ENCODE measurements around the gene PRDM11.
"Not testable (repeated sequence)": the region's sequence is repeated elsewhere in the genome, so short reads cannot be mapped to it uniquely, and the experiment has no call there.

Gene PRDM11

GRCh38 chr11:45238724-45239123, 92.3 kb downstream of the PRDM11 start:
- DNase-seq: no peak

GRCh38 chr11:45239733-45240132, 93.3 kb downstream of the PRDM11 start:
- no peak for DNase-seq

GRCh38 chr11:45243967-45244366, 97.5 kb downstream of the PRDM11 start:
- DNase-seq: no peak

GRCh38 chr11:45245218-45246045, 99.0 kb downstream of the PRDM11 start:
- DNase-seq: no peak

- no peak for DNase-seq
Measured at GRCh38 chr11:45246241-45246640, 99.8 kb downstream of the PRDM11 start.

GRCh38 chr11:45247433-45247832, 101.0 kb downstream of the PRDM11 start:
- no peak for DNase-seq

GRCh38 chr11:45248501-45249011, 102.1 kb downstream of the PRDM11 start:
- DNase-seq: no peak

- not testable (repeated sequence) for DNase-seq
Measured at GRCh38 chr11:45249372-45249771, 102.9 kb downstream of the PRDM11 start.

- no peak for DNase-seq
Measured at GRCh38 chr11:45250035-45250718, 103.7 kb downstream of the PRDM11 start.

- DNase-seq: no peak
Measured at GRCh38 chr11:45252134-45252856, 105.9 kb downstream of the PRDM11 start.

GRCh38 chr11:45252877-45253276, 106.4 kb downstream of the PRDM11 start:
- DNase-seq: no peak

- DNase-seq: no peak
Measured at GRCh38 chr11:45253640-45254039, 107.2 kb downstream of the PRDM11 start.

GRCh38 chr11:45254070-45254469, 107.6 kb downstream of the PRDM11 start:
- no peak for DNase-seq

- DNase-seq: no peak
Measured at GRCh38 chr11:45258982-45259530, 112.6 kb downstream of the PRDM11 start.

- no peak for DNase-seq
Measured at GRCh38 chr11:45259592-45259991, 113.2 kb downstream of the PRDM11 start.

- no peak for DNase-seq
Measured at GRCh38 chr11:45260071-45260470, 113.6 kb downstream of the PRDM11 start.

- DNase-seq: peak; percentile 32
Measured at GRCh38 chr11:45262900-45263299, 116.5 kb downstream of the PRDM11 start.

GRCh38 chr11:45263773-45264172, 117.3 kb downstream of the PRDM11 start:
- DNase-seq: no peak

- peak; percentile 41 for DNase-seq
Measured at GRCh38 chr11:45264839-45265515, 118.5 kb downstream of the PRDM11 start.

GRCh38 chr11:45265969-45266675, 119.7 kb downstream of the PRDM11 start:
- DNase-seq: no peak

GRCh38 chr11:45266676-45267020, 120.2 kb downstream of the PRDM11 start:
- DNase-seq: no peak

GRCh38 chr11:45267052-45267451, 120.6 kb downstream of the PRDM11 start:
- DNase-seq: no peak
